Measurements from ENCODE around the gene FOXC2.
A peak's percentile ranks its signal among the peaks of the same experiment; 100 is the strongest.

Gene FOXC2

DNA sequence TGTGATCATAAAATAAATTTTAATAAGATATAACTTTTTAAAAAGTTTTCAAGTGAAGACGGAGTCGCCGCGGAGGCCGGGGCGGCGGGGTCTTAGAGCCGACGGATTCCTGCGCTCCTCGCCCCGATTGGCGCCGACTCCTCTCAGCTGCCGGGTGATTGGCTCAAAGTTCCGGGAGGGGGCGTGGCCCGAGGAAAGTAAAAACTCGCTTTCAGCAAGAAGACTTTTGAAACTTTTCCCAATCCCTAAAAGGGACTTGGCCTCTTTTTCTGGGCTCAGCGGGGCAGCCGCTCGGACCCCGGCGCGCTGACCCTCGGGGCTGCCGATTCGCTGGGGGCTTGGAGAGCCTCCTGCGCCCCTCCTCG, at the start of gene FOXC2:
TSS of gene FOXC2 (plus strand) at position 229 of the 365 bp plus-strand sequence. CDS start 507 bp downstream, outside the sequence.
- no peak within 1 kb of the TSS for H3K4me3 ChIP-seq (ENCODE audit: low read depth, low read length)
- TF ChIP-seq, protein P1, sequence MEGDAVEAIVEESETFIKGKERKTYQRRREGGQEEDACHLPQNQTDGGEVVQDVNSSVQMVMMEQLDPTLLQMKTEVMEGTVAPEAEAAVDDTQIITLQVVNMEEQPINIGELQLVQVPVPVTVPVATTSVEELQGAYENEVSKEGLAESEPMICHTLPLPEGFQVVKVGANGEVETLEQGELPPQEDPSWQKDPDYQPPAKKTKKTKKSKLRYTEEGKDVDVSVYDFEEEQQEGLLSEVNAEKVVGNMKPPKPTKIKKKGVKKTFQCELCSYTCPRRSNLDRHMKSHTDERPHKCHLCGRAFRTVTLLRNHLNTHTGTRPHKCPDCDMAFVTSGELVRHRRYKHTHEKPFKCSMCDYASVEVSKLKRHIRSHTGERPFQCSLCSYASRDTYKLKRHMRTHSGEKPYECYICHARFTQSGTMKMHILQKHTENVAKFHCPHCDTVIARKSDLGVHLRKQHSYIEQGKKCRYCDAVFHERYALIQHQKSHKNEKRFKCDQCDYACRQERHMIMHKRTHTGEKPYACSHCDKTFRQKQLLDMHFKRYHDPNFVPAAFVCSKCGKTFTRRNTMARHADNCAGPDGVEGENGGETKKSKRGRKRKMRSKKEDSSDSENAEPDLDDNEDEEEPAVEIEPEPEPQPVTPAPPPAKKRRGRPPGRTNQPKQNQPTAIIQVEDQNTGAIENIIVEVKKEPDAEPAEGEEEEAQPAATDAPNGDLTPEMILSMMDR (IDR thresholded peaks at IDR 0.05; ENCODE audit: borderline replicate concordance, insufficient read depth, low read depth, low read length) = no peak

DNA sequence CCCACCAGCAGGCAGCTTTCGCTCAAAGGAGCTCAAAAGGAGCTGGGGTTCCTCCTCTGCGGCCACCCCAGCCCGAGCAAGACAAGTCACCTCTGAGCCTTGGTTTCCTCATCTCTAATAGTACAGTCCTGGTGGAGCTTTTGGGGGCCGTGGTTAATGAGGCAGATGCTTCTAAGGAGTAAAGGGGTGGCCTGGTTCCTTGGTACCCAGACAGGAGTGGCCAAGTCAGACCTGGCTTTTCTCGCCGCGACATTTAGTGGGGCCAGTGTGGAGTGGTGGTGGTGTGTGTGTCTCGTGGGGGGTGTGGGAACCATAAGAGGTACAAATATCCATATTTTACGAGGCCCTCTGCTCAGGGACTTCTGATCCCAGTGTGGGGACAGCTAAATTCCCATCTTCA, 49.6 kb upstream of the FOXC2 start:
- H3K4me3 ChIP-seq (ENCODE audit: low read depth, low read length) = no peak overlapping the region
- TF ChIP-seq, protein P1 (IDR thresholded peaks at IDR 0.05; ENCODE audit: borderline replicate concordance, insufficient read depth, low read depth, low read length) = no peak

DNA sequence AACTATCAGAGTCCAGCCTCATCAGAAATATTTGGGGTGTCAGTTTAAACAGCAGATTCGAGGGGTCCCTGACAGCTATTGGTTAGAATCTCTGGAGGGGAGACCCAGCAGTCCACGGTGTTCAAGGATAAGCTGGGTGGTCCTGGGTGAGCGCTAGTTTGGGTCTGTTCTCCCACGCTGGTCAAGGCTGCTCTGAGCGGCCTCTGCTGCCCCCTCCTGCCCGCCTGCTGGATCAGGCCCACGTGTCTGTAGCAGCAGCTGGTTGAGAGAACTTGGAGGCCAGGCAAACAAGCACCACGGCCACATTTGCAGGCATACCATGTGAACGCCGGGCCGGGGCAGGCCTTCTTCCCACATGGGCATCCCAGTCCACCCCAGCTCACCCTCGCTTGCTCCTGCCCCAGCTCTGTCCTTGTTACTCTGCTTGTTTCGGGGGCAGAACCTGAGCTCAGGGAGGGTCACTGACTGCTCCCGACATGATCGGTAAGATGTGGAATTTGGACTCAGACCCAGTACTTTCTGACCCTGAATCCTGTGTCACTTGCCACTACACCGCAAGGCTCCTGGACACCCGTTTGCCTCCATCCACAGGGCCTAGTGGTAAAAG, 48.9 kb upstream of the FOXC2 start:
- TF ChIP-seq, protein P1 (IDR thresholded peaks at IDR 0.05; ENCODE audit: borderline replicate concordance, insufficient read depth, low read depth, low read length) = peak; percentile 73
- H3K4me3 ChIP-seq (ENCODE audit: low read depth, low read length) = no peak overlapping the region

DNA sequence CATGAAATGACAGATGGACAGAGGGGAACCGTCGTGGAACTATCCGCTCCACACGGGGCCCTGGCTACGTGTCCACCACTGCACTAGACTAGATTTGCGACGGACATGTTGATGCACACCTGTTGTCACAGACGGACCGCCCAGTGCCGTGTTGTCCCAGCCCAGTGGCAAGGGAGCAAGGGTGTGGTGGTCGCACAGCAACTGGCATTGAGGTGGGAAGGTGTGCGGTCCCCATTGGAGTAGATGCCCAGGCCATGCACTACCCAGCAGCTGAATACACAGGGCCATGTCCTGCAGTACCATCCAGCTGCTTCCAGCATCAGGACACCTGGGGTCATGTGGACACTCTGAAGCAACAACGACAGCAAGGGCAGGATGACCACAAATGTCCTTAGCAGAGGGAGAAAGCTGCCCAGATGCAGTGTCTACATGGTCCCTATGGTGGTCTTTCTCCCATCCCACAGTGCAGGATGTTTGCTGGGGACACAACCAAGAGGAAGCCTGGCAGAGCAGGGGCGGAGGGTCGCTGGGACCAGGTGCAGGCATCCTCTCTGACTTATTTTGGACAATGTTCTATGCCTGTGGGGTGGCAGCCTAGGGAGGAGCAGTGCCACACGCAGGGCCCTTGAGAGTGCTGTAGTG, 47.5 kb upstream of the FOXC2 start:
- TF ChIP-seq, protein P1 (IDR thresholded peaks at IDR 0.05; ENCODE audit: borderline replicate concordance, insufficient read depth, low read depth, low read length) = no peak
- no peak overlapping the region for H3K4me3 ChIP-seq (ENCODE audit: low read depth, low read length)

DNA sequence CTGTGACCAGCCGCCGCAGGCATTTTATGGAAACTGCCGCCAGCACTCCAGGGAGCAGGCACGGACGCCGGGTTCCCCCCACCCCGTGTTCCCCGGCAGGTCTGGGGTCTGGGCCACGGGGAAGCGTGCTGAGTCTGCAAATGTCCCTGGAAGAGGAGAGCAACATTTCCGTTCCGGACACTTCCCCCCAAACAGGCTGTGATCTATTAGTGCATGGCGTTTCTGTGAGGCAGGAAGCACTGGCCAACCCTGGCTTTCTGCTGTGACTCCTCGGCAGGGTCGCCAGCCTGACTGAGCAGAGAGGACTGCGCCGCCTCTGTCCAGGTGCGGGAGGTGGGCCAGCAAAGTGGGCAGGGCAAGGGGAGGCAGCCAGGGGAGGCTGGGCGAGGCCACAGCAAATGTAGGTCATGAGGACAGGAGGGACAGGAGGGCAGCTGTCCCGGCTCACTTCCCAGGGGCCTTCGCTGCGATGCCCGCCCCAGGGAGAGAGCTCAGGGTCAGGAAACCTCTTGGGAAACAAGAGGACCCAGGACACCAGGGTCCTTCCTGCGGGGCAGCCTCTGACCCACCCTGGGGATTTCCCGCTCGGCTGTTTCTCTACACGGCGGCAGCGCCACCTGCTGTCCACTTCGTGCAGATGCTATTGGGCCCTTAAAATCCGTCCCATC, 46.8 kb upstream of the FOXC2 start:
- H3K4me3 ChIP-seq (ENCODE audit: low read depth, low read length) = no peak overlapping the region
- TF ChIP-seq, protein P1 (IDR thresholded peaks at IDR 0.05; ENCODE audit: borderline replicate concordance, insufficient read depth, low read depth, low read length) = peak; percentile 87

DNA sequence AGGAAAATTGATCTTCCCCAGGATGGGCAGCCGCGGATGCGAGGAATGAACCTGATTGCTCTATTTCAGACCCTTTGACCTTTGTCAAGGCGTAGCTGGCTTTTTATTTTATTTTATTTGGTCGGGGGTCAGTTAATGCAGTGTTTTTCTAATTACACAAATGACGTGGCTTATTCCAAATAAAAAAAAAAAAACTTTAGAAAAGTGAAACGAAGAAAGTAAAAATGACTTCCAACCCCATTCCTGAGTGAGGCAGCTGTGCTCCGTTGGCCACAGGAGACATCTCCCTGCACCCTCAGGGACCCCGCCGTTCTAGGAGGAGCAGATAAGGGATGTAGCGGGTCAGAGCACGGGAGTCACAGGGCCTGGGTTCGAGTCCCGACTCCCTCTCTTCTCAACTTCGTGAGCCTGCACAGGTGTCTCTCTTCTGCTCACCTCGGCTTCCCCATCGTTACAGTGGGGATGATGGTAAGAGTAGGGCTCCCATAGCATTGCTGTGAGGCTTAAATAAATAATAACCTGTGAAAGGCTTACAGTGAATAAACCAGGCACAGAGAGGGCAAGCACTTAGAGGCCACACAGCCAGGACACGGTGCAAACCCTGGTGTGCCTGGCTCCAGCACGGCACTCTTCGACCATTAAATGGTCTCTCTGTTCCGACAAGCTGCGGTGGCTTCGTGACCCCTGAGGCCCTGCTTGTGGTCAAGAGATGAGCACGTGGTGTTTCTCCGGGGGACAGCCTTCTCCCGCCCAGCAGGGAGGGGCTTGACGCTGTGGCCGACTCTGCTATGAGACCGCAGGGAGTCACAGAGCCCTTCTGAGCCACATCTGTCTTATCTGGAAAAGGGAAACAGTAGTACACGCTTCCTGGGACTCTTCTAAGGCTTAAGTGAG, 46.1 kb upstream of the FOXC2 start:
- TF ChIP-seq, protein P1 (IDR thresholded peaks at IDR 0.05; ENCODE audit: borderline replicate concordance, insufficient read depth, low read depth, low read length) = no peak
- no peak overlapping the region for H3K4me3 ChIP-seq (ENCODE audit: low read depth, low read length)
